Hepatocyte (in vitro differentiated cells): ENCODE results near the gene MVD. TPM values are rescaled to one million over a fixed set of nuclear protein-coding genes. Genes with fewer than 3 reads are reported as not detected.

ENCODE experiments used
- DNase-seq: peaks from one replicate; pipeline ENCODE4 v3.0.0-alpha.2; 2016; ENCODE audit warnings: low spot score
- H2AFZ ChIP-seq: fragments of 200-600 bp; sonication (generic); 2 replicates; pipeline ENCODE4 v1.6.0; 2016; ENCODE audit warnings: antibody characterized with exemption, mild to moderate bottlenecking
- H3K27ac ChIP-seq: fragments of 200-600 bp; sonication (generic); 2 replicates; pipeline ENCODE4 v1.5.1; 2016; ENCODE audit warnings: mild to moderate bottlenecking
- H3K27me3 ChIP-seq: fragments of 200-600 bp; sonication (generic); 2 replicates; pipeline ENCODE4 v1.6.1; 2016
- H3K36me3 ChIP-seq: fragments of 200-600 bp; sonication (generic); replicated peaks from 2 replicates; pipeline ENCODE4 v1.5.1; 2016; ENCODE audit warnings: low read depth; ENCODE audit not compliant: insufficient read depth
- H3K4me1 ChIP-seq: fragments of 200-600 bp; sonication (generic); 2 replicates; pipeline ENCODE4 v1.5.1; 2016; ENCODE audit warnings: mild to moderate bottlenecking, moderate library complexity; ENCODE audit not compliant: insufficient read depth
- H3K4me2 ChIP-seq: fragments of 200-600 bp; sonication (generic); 2 replicates; pipeline ENCODE4 v1.6.0; 2016
- H3K4me3 ChIP-seq: fragments of 200-600 bp; sonication (generic); 2 replicates; pipeline ENCODE4 v1.5.1; 2016; ENCODE audit warnings: mild to moderate bottlenecking
- H3K79me2 ChIP-seq: fragments of 200-600 bp; sonication (generic); 2 replicates; pipeline ENCODE4 v1.6.0; 2017; ENCODE audit warnings: mild to moderate bottlenecking
- H3K9me2 ChIP-seq: fragments of 200-600 bp; sonication (generic); replicated peaks from 2 replicates; pipeline ENCODE4 v1.6.0; 2017; ENCODE audit warnings: mild to moderate bottlenecking; ENCODE audit not compliant: insufficient read depth
- H3K9me3 ChIP-seq: fragments of 200-600 bp; sonication (generic); 2 replicates; pipeline ENCODE4 v1.5.1; 2016; ENCODE audit warnings: low read depth, mild to moderate bottlenecking
- H4K20me1 ChIP-seq: fragments of 200-600 bp; sonication (generic); 2 replicates; pipeline ENCODE4 v1.6.0; 2016; ENCODE audit warnings: mild to moderate bottlenecking; ENCODE audit not compliant: insufficient read depth, poor library complexity, severe bottlenecking
- CTCF ChIP-seq: fragments of 200-600 bp; sonication (generic); IDR thresholded peaks from 2 replicates; pipeline ENCODE4 v1.5.1; 2016; ENCODE audit warnings: antibody characterized with exemption, mild to moderate bottlenecking; ENCODE audit not compliant: poor library complexity
- EZH2 ChIP-seq: fragments of 200-600 bp; sonication (generic); IDR thresholded peaks from 2 replicates; pipeline ENCODE4 v1.6.1; 2016; ENCODE audit warnings: antibody characterized with exemption, mild to moderate bottlenecking, borderline replicate concordance
- EZH2phosphoT487 ChIP-seq: fragments of 200-600 bp; sonication (generic); IDR thresholded peaks from one replicate; pipeline ENCODE4 v1.6.1; 2018; ENCODE audit warnings: antibody characterized with exemption, mild to moderate bottlenecking, low read depth, moderate library complexity; ENCODE audit not compliant: unreplicated experiment, severe bottlenecking
- WGBS: methylation state at CpG from one replicate; pipeline ENCODE4 v1.1.6; 2016; ENCODE audit warnings: low lambda C conversion rate; ENCODE audit errors: missing lambda C conversion rate; 5-methylcytosine and 5-hydroxymethylcytosine counted together
- polyA plus RNA-seq: library from polyadenylated mRNA; unstranded; fragments of >200 nt; fragmentation: Nextera tagmentation; extraction: Ambion mirVana; gene quantifications from 2 replicates; pipeline ENCODE4 v1.2.1, GENCODE V29; 2016
- total RNA-seq: library from RNA; depleted of rRNA; stranded (reverse); fragments of >200 nt; gene quantifications from 2 replicates; pipeline ENCODE4 v1.2.3, GENCODE V29; 2014

MVD gene
- total and polyA plus RNA-seq, 2 experiments from 2014 or later: 71.9 to 152 TPM

GRCh38 chr16:88690341-88691128, 27.6 kb upstream of the MVD start:
- no peak overlapping the region for H3K4me2 ChIP-seq
- no peaks in the 10 kb centered on the region for H3K27me3 ChIP-seq
- H3K4me1 ChIP-seq: peaks cover 20% of the 10 kb centered on the region
- no peaks in the 10 kb centered on the region for H3K9me3 ChIP-seq
- DNase-seq: no peak
- no peaks in the 10 kb centered on the region for H3K9me2 ChIP-seq
- H3K36me3 ChIP-seq: no peaks in the 10 kb centered on the region
- TF ChIP-seq EZH2 (no peak), CTCF (no peak), EZH2phosphoT487 (no peak)
- no peak overlapping the region for H3K27ac ChIP-seq
- H2AFZ ChIP-seq: no peak overlapping the region
- H3K4me3 ChIP-seq: no peak overlapping the region
- H3K79me2 ChIP-seq: no peaks in the 10 kb centered on the region
- 82% methylated on average over 20 of the region's 21 CpGs for WGBS
- no peaks in the 10 kb centered on the region for H4K20me1 ChIP-seq

- no peaks in the 10 kb centered on the region for H4K20me1 ChIP-seq
- DNase-seq: peak; percentile 87
- H3K27me3 ChIP-seq: peaks cover 3% of the 10 kb centered on the region
- no peaks in the 10 kb centered on the region for H3K36me3 ChIP-seq
- H3K4me1 ChIP-seq: peaks cover 20% of the 10 kb centered on the region
- H3K9me3 ChIP-seq: no peaks in the 10 kb centered on the region
- H3K9me2 ChIP-seq: no peaks in the 10 kb centered on the region
- TF ChIP-seq EZH2phosphoT487 (no peak), CTCF (no peak), EZH2 (no peak)
- H3K27ac ChIP-seq: peak overlapping the region; percentile 87
- no peak overlapping the region for H3K4me3 ChIP-seq
- 27% methylated on average over 22 of the region's 28 CpGs for WGBS
- no peaks in the 10 kb centered on the region for H3K79me2 ChIP-seq
- H3K4me2 ChIP-seq: peak overlapping the region; percentile 100
- H2AFZ ChIP-seq: no peak overlapping the region
Observed at GRCh38 chr16:88688013-88688778, 25.3 kb upstream of the MVD start.

GRCh38 chr16:88687676-88688012, 24.8 kb upstream of the MVD start:
- no peak overlapping the region for H2AFZ ChIP-seq
- no peaks in the 10 kb centered on the region for H3K9me2 ChIP-seq
- 72% methylated on average over 3 of the region's 3 CpGs for WGBS
- H3K27me3 ChIP-seq: peaks cover 3% of the 10 kb centered on the region
- H3K4me1 ChIP-seq: peaks cover 20% of the 10 kb centered on the region
- DNase-seq: no peak
- no peak for TF ChIP-seq EZH2
- peak overlapping the region; percentile 100 for H3K4me2 ChIP-seq
- no peaks in the 10 kb centered on the region for H3K9me3 ChIP-seq
- H3K79me2 ChIP-seq: no peaks in the 10 kb centered on the region
- H3K27ac ChIP-seq: peak overlapping the region; percentile 87
- H3K36me3 ChIP-seq: no peaks in the 10 kb centered on the region
- H3K4me3 ChIP-seq: no peak overlapping the region
- H4K20me1 ChIP-seq: no peaks in the 10 kb centered on the region

GRCh38 chr16:88687254-88687576, 24.3 kb upstream of the MVD start:
- Histone ChIP-seq H3K27ac (peak overlapping the region; percentile 87), H3K27me3 (peaks cover 3% of the 10 kb centered on the region), H4K20me1 (no peaks in the 10 kb centered on the region), H3K9me3 (no peaks in the 10 kb centered on the region), H3K4me1 (peaks cover 20% of the 10 kb centered on the region), H3K9me2 (no peaks in the 10 kb centered on the region), H3K4me2 (peak overlapping the region; percentile 100), H3K36me3 (no peaks in the 10 kb centered on the region), H3K79me2 (no peaks in the 10 kb centered on the region), H3K4me3 (no peak overlapping the region), H2AFZ (no peak overlapping the region)
- DNase-seq: peak; percentile 28
- 54% methylated on average over 9 of the region's 10 CpGs for WGBS
- TF ChIP-seq CTCF (no peak), EZH2phosphoT487 (no peak), EZH2 (no peak)
